WTC11 (cell line): ENCODE measurements around the gene CLCN6. TPM values are rescaled to one million over a fixed set of nuclear protein-coding genes. Genes with fewer than 3 reads are reported as not detected.

Experiments
- ATAC-seq: fragments of 200-7000 bp; cut with Tn5 transposase; 2 replicates; pipeline ENCODE4 v1.10.0; 2021; ENCODE audit warnings: mild to moderate bottlenecking, moderate library complexity
- CTCF ChIA-PET: fragments of 300-600 bp; sonication (Branson Sonifier 250); formaldehyde crosslinking; loops from one replicate; lab custom pipeline; 2021; ENCODE audit warnings: antibody characterized with exemption; lab: Charles Lee
- POLR2A ChIA-PET: fragments of 350-600 bp; sonication (Branson Sonifier 250); formaldehyde crosslinking; loops from one replicate; lab custom pipeline; 2021; ENCODE audit warnings: antibody characterized with exemption; lab: Charles Lee
- DNase-seq: peaks from one replicate; pipeline ENCODE4 v3.0.0; 2021; ENCODE audit warnings: low spot score
- H3K27ac Mint-ChIP-seq: 2 replicates; pipeline ENCODE4 v1.8.0; 2021; ENCODE audit warnings: mixed read lengths
- H3K27me3 Mint-ChIP-seq: 2 replicates; pipeline ENCODE4 v1.8.0; 2021; ENCODE audit warnings: low read depth, mild to moderate bottlenecking, moderate library complexity, mixed read lengths
- H3K36me3 Mint-ChIP-seq: 2 replicates; pipeline ENCODE4 v1.8.0; 2021; ENCODE audit warnings: mixed read lengths
- H3K4me1 Mint-ChIP-seq: 2 replicates; pipeline ENCODE4 v1.8.0; 2022; ENCODE audit warnings: mixed read lengths
- H3K4me3 Mint-ChIP-seq: 2 replicates; pipeline ENCODE4 v1.8.0; 2021; ENCODE audit warnings: mild to moderate bottlenecking, moderate library complexity, mixed read lengths
- H3K9me3 Mint-ChIP-seq: 2 replicates; pipeline ENCODE4 v1.8.0; 2021; ENCODE audit warnings: mixed read lengths
- AFF4 ChIP-seq: sonication (generic); formaldehyde crosslinking; IDR thresholded peaks from 2 replicates; pipeline ENCODE4 v1.8.1; 2023; ENCODE audit warnings: mild to moderate bottlenecking, missing genetic modification reagents, borderline replicate concordance
- ARID4B ChIP-seq: sonication (generic); formaldehyde crosslinking; IDR thresholded peaks from 2 replicates; pipeline ENCODE4 v1.8.0; 2023; ENCODE audit warnings: missing genetic modification reagents, mild to moderate bottlenecking, borderline replicate concordance
- CBFB ChIP-seq: sonication (generic); formaldehyde crosslinking; IDR thresholded peaks from 2 replicates; pipeline ENCODE4 v1.8.1; 2022; ENCODE audit warnings: mild to moderate bottlenecking, low read depth, missing genetic modification reagents
- CREM ChIP-seq: sonication (generic); formaldehyde crosslinking; IDR thresholded peaks from 2 replicates; pipeline ENCODE4 v1.8.1; 2022; ENCODE audit warnings: mild to moderate bottlenecking, missing genetic modification reagents, moderate library complexity
- FOXP4 ChIP-seq: sonication (generic); formaldehyde crosslinking; IDR thresholded peaks from 2 replicates; pipeline ENCODE4 v1.8.0; 2022; ENCODE audit warnings: mild to moderate bottlenecking, missing genetic modification reagents
- GTF2I ChIP-seq: fragments of 250-450 bp; sonication (Bioruptor Pico); conservative IDR thresholded peaks from 2 replicates; pipeline ENCODE4 v1.4.0; 2021; ENCODE audit warnings: mild to moderate bottlenecking
- HMGA2 ChIP-seq: fragments of 250-450 bp; sonication (Bioruptor Pico); IDR thresholded peaks from 2 replicates; pipeline ENCODE4 v1.4.0; 2021; ENCODE audit warnings: mild to moderate bottlenecking, moderate library complexity
- NFYB ChIP-seq: sonication (generic); formaldehyde crosslinking; conservative IDR thresholded peaks from 2 replicates; pipeline ENCODE4 v1.8.0; 2022; ENCODE audit warnings: low read depth, missing genetic modification reagents
- OVOL2 ChIP-seq: fragments of 250-450 bp; sonication (Bioruptor Pico); IDR thresholded peaks from 2 replicates; pipeline ENCODE4 v1.9.0; 2021; ENCODE audit warnings: mild to moderate bottlenecking, borderline replicate concordance
- RELA ChIP-seq: sonication (generic); formaldehyde crosslinking; IDR thresholded peaks from 2 replicates; pipeline ENCODE4 v1.8.1; 2022; ENCODE audit warnings: missing genetic modification reagents, mild to moderate bottlenecking, borderline replicate concordance
- SOX15 ChIP-seq: fragments of 250-450 bp; sonication (Bioruptor Pico); IDR thresholded peaks from 2 replicates; pipeline ENCODE4 v1.9.0; 2021; ENCODE audit warnings: mild to moderate bottlenecking
- SP1 ChIP-seq: sonication (generic); formaldehyde crosslinking; conservative IDR thresholded peaks from 2 replicates; pipeline ENCODE4 v1.8.1; 2022; ENCODE audit warnings: missing genetic modification reagents
- USF2 ChIP-seq: sonication (generic); formaldehyde crosslinking; IDR thresholded peaks from 2 replicates; pipeline ENCODE4 v1.8.1; 2023; ENCODE audit warnings: mild to moderate bottlenecking, missing genetic modification reagents, moderate library complexity
- ZNF121 ChIP-seq: sonication (generic); formaldehyde crosslinking; IDR thresholded peaks from 2 replicates; pipeline ENCODE4 v1.8.0; 2023; ENCODE audit warnings: missing genetic modification reagents
- ZNF219 ChIP-seq: sonication (generic); formaldehyde crosslinking; IDR thresholded peaks from 2 replicates; pipeline ENCODE4 v1.8.0; 2023; ENCODE audit warnings: missing genetic modification reagents, mild to moderate bottlenecking, borderline replicate concordance
- ZNF263 ChIP-seq: sonication (generic); formaldehyde crosslinking; IDR thresholded peaks from 2 replicates; pipeline ENCODE4 v1.8.1; 2022; ENCODE audit warnings: low read depth, mild to moderate bottlenecking, moderate library complexity, missing genetic modification reagents
- ZNF317 ChIP-seq: sonication (generic); formaldehyde crosslinking; IDR thresholded peaks from 2 replicates; pipeline ENCODE4 v1.8.1; 2023; ENCODE audit warnings: low read depth, mild to moderate bottlenecking, moderate library complexity, missing genetic modification reagents, borderline replicate concordance
- ZNF416 ChIP-seq: fragments of 250-450 bp; sonication (Bioruptor Pico); IDR thresholded peaks from 2 replicates; pipeline ENCODE4 v1.9.0; 2021; ENCODE audit warnings: mild to moderate bottlenecking, inconsistent platforms
- total RNA-seq: library from RNA; stranded (reverse); gene quantifications from 3 replicates; pipeline ENCODE4 v1.2.3, GENCODE V29; 2021

Gene CLCN6
- total RNA-seq, 1 experiment from 2014 or later = 22.3 TPM

GRCh38 chr1:11769274-11769673 lies 36.7 kb upstream of the CLCN6 start:
- H3K36me3 Mint-ChIP-seq = no peaks in the 10 kb centered on the region
- DNase-seq = no peak
- no peaks in the 10 kb centered on the region for H3K27me3 Mint-ChIP-seq
- no peak overlapping the region for H3K4me3 Mint-ChIP-seq
- CTCF ChIA-PET = interaction anchor here (0.9 kb wide), 1 partner anchor 16 kb away, joined by 6 read pairs; no protein-coding TSS in a partner anchor
- H3K4me1 Mint-ChIP-seq = peaks cover 3% of the 10 kb centered on the region; the same call in 1 of the 2 replicates
- TF ChIP-seq ZNF121 (peak; percentile 34; the same call in 1 of the 2 replicates), RELA (no peak), HMGA2 (CRISPR knock-in tag) (no peak), FOXP4 (CRISPR knock-in tag) (no peak), OVOL2 (no peak), ZNF317 (no peak), GTF2I (CRISPR knock-in tag) (no peak)
- no peak overlapping the region for H3K27ac Mint-ChIP-seq
- ATAC-seq = no peak
- POLR2A ChIA-PET = no interaction called here
- no peaks in the 10 kb centered on the region for H3K9me3 Mint-ChIP-seq

GRCh38 chr1:11770011-11770410 lies 36.0 kb upstream of the CLCN6 start:
- Mint-ChIP-seq H3K36me3 (no peaks in the 10 kb centered on the region), H3K27ac (no peak overlapping the region), H3K4me1 (peaks cover 3% of the 10 kb centered on the region; the same call in 1 of the 2 replicates), H3K27me3 (no peaks in the 10 kb centered on the region), H3K9me3 (no peaks in the 10 kb centered on the region), H3K4me3 (no peak overlapping the region)
- CTCF ChIA-PET = interaction anchor here (0.9 kb wide), 1 partner anchor 15 kb away, joined by 6 read pairs; no protein-coding TSS in a partner anchor
- POLR2A ChIA-PET = no interaction called here
- ATAC-seq = no peak
- no peak for DNase-seq
- TF ChIP-seq RELA = no peak
- TF ChIP-seq, all 79 proteins: peak for 0

GRCh38 chr1:11771481-11772043 lies 34.4 kb upstream of the CLCN6 start:
- CTCF ChIA-PET = interaction anchor here (0.9 to 2.3 kb wide), 5 partner anchors 13 to 121 kb away, joined by 3 to 12 read pairs (median 5); partner anchors contain the start of gene FBXO6
- peak overlapping the region; percentile 36; the same call in 1 of the 2 replicates for H3K27ac Mint-ChIP-seq
- no peak for ATAC-seq
- TF ChIP-seq ZNF219 (CRISPR knock-in tag) (no peak), CREM (no peak), ZNF263 (CRISPR knock-in tag) (no peak), NFYB (CRISPR knock-in tag) (no peak), FOXP4 (CRISPR knock-in tag) (no peak), USF2 (no peak), SOX15 (CRISPR knock-in tag) (no peak), SP1 (CRISPR knock-in tag) (no peak), ARID4B (no peak), ZNF416 (no peak), CBFB (CRISPR knock-in tag) (no peak), AFF4 (CRISPR knock-in tag) (no peak)

More at GRCh38 chr1:11771481-11772043, 34.4 kb upstream of the CLCN6 start:
- H3K4me3 Mint-ChIP-seq = no peak overlapping the region
- no peaks in the 10 kb centered on the region for H3K9me3 Mint-ChIP-seq
- no peaks in the 10 kb centered on the region for H3K36me3 Mint-ChIP-seq
- H3K4me1 Mint-ChIP-seq = peaks cover 3% of the 10 kb centered on the region; the same call in 1 of the 2 replicates
- DNase-seq = no peak
- POLR2A ChIA-PET = no interaction called here
- H3K27me3 Mint-ChIP-seq = no peaks in the 10 kb centered on the region
